Measurements from ENCODE around the gene FGF14. TPM values are rescaled to one million over a fixed set of nuclear protein-coding genes. Genes with fewer than 3 reads are reported as not detected.

The FGF14 gene
- total RNA-seq, 1 donor from 2014 or later, result not detected

DNA sequence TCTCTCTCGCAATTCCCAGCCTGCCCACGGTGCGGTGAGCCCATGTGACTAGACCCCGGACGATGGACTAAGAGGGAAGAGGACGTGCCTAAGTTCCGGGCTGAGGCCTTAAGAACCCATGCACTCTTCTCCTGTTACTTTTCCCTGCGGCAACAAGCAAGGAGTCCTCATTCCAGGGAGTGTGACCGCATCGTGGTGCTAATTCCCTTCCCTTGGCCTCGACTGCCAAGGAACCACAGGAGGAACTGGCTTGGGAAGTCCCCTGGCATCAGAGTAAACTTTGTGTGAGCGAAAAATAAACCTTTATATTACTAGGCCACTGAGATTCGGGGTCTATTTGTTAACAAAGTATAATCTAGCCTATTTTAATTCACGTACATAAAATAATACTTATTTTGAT is 34.0 kb downstream of the FGF14 start:
- no peak for TF ChIP-seq CTCF (IDR thresholded peaks at IDR 0.05)
- H3K27ac ChIP-seq, result no peak overlapping the region
- H3K4me1 ChIP-seq, result no peaks in the 10 kb centered on the region
- intact Hi-C loops (cut with DNase I), result no loop called here
- no peaks in the 10 kb centered on the region for H3K36me3 ChIP-seq
- no peaks in the 10 kb centered on the region for H3K27me3 ChIP-seq
- H3K9me3 ChIP-seq, result no peaks in the 10 kb centered on the region
- H3K4me3 ChIP-seq, result no peak overlapping the region
- DNase-seq (ENCODE audit: low spot score in 2 of 2), result no peak

GRCh38 chr13:102361113-102361512 is 40.7 kb downstream of the FGF14 start:
- no peaks in the 10 kb centered on the region for H3K4me1 ChIP-seq
- intact Hi-C loops (cut with DNase I), result no loop called here
- no peaks in the 10 kb centered on the region for H3K27me3 ChIP-seq
- H3K27ac ChIP-seq, result no peak overlapping the region
- H3K4me3 ChIP-seq, result no peak overlapping the region
- DNase-seq (ENCODE audit: low spot score in 2 of 2), result no peak
- H3K36me3 ChIP-seq, result no peaks in the 10 kb centered on the region
- TF ChIP-seq CTCF (IDR thresholded peaks at IDR 0.05), result no peak
- H3K9me3 ChIP-seq, result no peaks in the 10 kb centered on the region

DNA sequence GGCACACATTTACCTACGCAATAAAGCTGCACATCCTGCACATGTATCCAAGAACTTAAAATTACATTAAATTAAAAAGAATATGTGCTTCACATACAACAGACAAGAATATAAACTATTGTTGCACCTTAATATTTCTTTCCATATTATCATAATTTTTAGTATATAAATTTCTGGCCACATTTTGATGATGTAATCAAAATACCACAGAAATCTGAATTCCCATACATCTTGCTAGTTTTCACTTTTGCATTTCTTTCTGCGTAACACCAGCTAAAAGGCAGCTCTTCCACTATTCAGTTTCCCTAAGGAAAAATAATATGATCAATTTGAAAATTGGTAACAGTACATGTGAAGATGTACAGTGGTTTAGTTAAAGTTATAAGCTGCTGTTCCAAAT is 42.6 kb downstream of the FGF14 start:
- TF ChIP-seq CTCF (IDR thresholded peaks at IDR 0.05), result no peak
- DNase-seq (ENCODE audit: low spot score in 2 of 2), result no peak
- intact Hi-C loops (cut with DNase I), result no loop called here
- Histone ChIP-seq H3K4me3 (no peak overlapping the region), H3K27me3 (no peaks in the 10 kb centered on the region), H3K9me3 (no peaks in the 10 kb centered on the region), H3K36me3 (no peaks in the 10 kb centered on the region), H3K27ac (no peak overlapping the region), H3K4me1 (no peaks in the 10 kb centered on the region)

GRCh38 chr13:102355251-102355650 is 46.6 kb downstream of the FGF14 start:
- no peak for TF ChIP-seq CTCF (IDR thresholded peaks at IDR 0.05)
- intact Hi-C loops (cut with DNase I), result no loop called here

DNA sequence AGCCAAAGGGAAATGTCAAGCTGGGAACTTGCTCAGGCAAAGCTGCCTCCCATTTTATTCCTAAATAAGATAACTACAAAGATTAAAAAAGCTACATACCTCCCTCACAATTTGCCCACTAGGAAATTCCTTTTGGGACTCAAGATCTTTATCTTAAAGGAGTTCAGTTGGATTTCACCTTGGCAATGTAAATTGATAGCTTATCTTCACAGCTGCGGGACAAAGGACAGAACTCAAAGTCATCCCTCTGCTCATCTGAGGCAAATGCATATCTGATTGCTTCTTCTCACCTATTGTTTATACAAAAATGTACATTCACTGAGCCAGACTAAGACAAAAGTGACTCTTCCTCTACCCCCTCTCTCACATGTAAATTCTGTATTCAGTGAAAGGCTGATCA is 47.8 kb downstream of the FGF14 start:
- no peak for DNase-seq (ENCODE audit: low spot score in 2 of 2)
- intact Hi-C loops (cut with DNase I), result no loop called here
- no peaks in the 10 kb centered on the region for H3K36me3 ChIP-seq
- no peak for TF ChIP-seq CTCF (IDR thresholded peaks at IDR 0.05)
- H3K9me3 ChIP-seq, result no peaks in the 10 kb centered on the region
- H3K27me3 ChIP-seq, result no peaks in the 10 kb centered on the region
- no peaks in the 10 kb centered on the region for H3K4me1 ChIP-seq
- H3K4me3 ChIP-seq, result no peak overlapping the region
- H3K27ac ChIP-seq, result no peak overlapping the region

More at GRCh38 chr13:102355251-102355650, 46.6 kb downstream of the FGF14 start:
- no peaks in the 10 kb centered on the region for H3K27me3 ChIP-seq
- DNase-seq (ENCODE audit: low spot score in 2 of 2), result no peak
- no peaks in the 10 kb centered on the region for H3K36me3 ChIP-seq
- no peaks in the 10 kb centered on the region for H3K9me3 ChIP-seq
- no peaks in the 10 kb centered on the region for H3K4me1 ChIP-seq
- H3K4me3 ChIP-seq, result no peak overlapping the region
- no peak overlapping the region for H3K27ac ChIP-seq

DNA sequence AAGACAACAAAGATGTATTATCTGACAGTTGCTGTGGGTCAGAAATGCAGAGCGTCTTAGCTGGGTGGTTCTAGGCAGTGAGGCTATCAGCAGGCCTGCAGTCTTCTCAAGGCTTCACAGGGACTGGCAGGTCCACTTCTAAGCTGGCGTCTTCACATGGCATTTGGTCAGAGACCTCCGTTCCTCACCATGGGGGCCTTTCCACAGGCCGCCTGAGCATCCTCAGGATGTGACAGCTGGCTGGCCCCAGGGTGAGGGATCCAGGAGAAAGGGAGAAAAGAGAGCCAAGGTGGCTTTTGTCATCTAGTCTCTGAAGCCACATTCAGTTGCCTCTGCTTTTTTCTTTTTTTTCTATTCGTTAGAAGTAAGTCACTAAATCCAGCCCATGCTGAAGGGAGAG is 50.3 kb downstream of the FGF14 start:
- Histone ChIP-seq H3K4me3 (no peak overlapping the region), H3K4me1 (no peaks in the 10 kb centered on the region), H3K27ac (no peak overlapping the region), H3K9me3 (no peaks in the 10 kb centered on the region), H3K27me3 (no peaks in the 10 kb centered on the region), H3K36me3 (no peaks in the 10 kb centered on the region)
- no peak for TF ChIP-seq CTCF (IDR thresholded peaks at IDR 0.05)
- DNase-seq (ENCODE audit: low spot score in 2 of 2), result no peak
- intact Hi-C loops (cut with DNase I), result no loop called here

All from ascending aorta (tissue), 2 donors.